Parathyroid adenoma (tissue), 2 donors: ENCODE results near the gene MINPP1.

ENCODE experiments used
- H2AFZ ChIP-seq: fragments of 300-600 bp; sonication (generic); one replicate; pipeline ENCODE4 v1.7.0; 2017; ENCODE audit warnings: antibody characterized with exemption, mild to moderate bottlenecking
- H3K27ac ChIP-seq: fragments of 300-600 bp; sonication (generic); one replicate; pipeline ENCODE4 v1.7.0; 2017
- H3K27me3 ChIP-seq: fragments of 300-600 bp; sonication (generic); one replicate; pipeline ENCODE4 v1.7.0; 2017; ENCODE audit warnings: low read length; ENCODE audit not compliant: control insufficient read depth, insufficient read depth
- H3K36me3 ChIP-seq: fragments of 300-600 bp; sonication (generic); one replicate; pipeline ENCODE4 v1.7.0; 2017; ENCODE audit warnings: low read length; ENCODE audit not compliant: control insufficient read depth, insufficient read depth
- H3K4me1 ChIP-seq: fragments of 300-600 bp; sonication (generic); one replicate; pipeline ENCODE4 v1.7.0; 2017; ENCODE audit warnings: control low read depth
- H3K4me2 ChIP-seq: fragments of 300-600 bp; sonication (generic); one replicate; pipeline ENCODE4 v1.7.0; 2017; ENCODE audit warnings: low read length
- H3K4me3 ChIP-seq: fragments of 300-600 bp; sonication (generic); one replicate; pipeline ENCODE4 v1.7.0; 2017; ENCODE audit warnings: low read depth, low read length
- H3K79me2 ChIP-seq: fragments of 300-600 bp; sonication (generic); one replicate; pipeline ENCODE4 v1.7.0; 2017; ENCODE audit warnings: control low read depth
- H3K9ac ChIP-seq: fragments of 300-600 bp; sonication (generic); one replicate; pipeline ENCODE4 v1.7.0; 2017; ENCODE audit warnings: mild to moderate bottlenecking
- H3K9me3 ChIP-seq: fragments of 300-600 bp; sonication (generic); one replicate; pipeline ENCODE4 v1.7.0; 2017; ENCODE audit warnings: low read length; ENCODE audit not compliant: control insufficient read depth
- TF ChIP-seq, protein P1 (sequence below): fragments of 300-600 bp; sonication (generic); IDR thresholded peaks from one replicate; pipeline ENCODE4 v1.7.0; 2017; ENCODE audit warnings: antibody characterized with exemption, mild to moderate bottlenecking
- donor health status: primary hyperparathyroidism.

The MINPP1 gene

DNA sequence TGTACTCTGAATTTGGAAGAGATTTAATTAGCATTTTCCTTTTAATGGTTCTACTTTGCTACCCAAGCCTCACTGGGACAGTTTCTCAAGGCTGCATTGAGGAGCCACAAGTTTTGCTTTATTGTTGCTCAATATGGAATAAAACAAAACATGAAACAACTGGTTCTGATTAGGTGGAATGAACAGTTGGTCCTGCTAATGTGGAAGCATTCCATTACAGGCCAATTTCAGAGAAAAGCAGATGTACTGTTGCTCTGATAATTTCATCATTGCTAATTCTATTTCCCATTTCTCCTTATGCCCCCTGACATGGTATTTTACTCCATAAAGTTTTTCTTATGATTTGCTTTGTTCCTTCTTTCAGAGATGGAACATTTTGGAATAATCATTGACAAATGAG is 89.0 kb downstream of the MINPP1 start:
- TF ChIP-seq, protein P1, sequence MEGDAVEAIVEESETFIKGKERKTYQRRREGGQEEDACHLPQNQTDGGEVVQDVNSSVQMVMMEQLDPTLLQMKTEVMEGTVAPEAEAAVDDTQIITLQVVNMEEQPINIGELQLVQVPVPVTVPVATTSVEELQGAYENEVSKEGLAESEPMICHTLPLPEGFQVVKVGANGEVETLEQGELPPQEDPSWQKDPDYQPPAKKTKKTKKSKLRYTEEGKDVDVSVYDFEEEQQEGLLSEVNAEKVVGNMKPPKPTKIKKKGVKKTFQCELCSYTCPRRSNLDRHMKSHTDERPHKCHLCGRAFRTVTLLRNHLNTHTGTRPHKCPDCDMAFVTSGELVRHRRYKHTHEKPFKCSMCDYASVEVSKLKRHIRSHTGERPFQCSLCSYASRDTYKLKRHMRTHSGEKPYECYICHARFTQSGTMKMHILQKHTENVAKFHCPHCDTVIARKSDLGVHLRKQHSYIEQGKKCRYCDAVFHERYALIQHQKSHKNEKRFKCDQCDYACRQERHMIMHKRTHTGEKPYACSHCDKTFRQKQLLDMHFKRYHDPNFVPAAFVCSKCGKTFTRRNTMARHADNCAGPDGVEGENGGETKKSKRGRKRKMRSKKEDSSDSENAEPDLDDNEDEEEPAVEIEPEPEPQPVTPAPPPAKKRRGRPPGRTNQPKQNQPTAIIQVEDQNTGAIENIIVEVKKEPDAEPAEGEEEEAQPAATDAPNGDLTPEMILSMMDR = no peak
- Histone ChIP-seq H3K4me1 (no peaks in the 10 kb centered on the region), H3K4me3 (no peak overlapping the region), H2AFZ (no peak overlapping the region), H3K4me2 (no peak overlapping the region), H3K27ac (no peak overlapping the region), H3K9ac (no peak overlapping the region), H3K79me2 (no peaks in the 10 kb centered on the region), H3K9me3 (no peaks in the 10 kb centered on the region), H3K27me3 (no peaks in the 10 kb centered on the region), H3K36me3 (no peaks in the 10 kb centered on the region)

DNA sequence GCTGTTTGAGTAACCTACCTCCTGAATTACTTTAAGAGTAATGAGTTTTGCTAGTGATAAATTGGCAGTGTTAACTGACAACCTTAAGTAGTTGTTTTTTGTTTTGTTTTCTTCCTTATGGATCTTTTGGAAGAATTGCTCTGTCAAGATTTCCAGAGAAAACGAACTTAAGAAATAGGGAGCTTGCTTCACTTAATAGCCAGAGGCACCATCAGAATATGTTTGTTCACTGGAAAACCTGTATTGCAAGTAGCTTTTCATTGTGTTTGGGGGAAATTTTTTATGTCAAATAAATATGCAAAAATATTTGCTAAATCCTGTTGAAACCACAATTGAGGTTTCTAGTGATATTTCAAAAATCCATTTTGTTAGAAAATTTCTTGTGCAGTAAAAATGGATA is 89.5 kb downstream of the MINPP1 start:
- Histone ChIP-seq H3K4me1 (no peaks in the 10 kb centered on the region), H2AFZ (no peak overlapping the region), H3K9ac (no peak overlapping the region), H3K27ac (no peak overlapping the region), H3K27me3 (no peaks in the 10 kb centered on the region), H3K9me3 (no peaks in the 10 kb centered on the region), H3K79me2 (no peaks in the 10 kb centered on the region), H3K4me2 (no peak overlapping the region), H3K36me3 (no peaks in the 10 kb centered on the region), H3K4me3 (no peak overlapping the region)
- TF ChIP-seq, protein P1 = no peak

DNA sequence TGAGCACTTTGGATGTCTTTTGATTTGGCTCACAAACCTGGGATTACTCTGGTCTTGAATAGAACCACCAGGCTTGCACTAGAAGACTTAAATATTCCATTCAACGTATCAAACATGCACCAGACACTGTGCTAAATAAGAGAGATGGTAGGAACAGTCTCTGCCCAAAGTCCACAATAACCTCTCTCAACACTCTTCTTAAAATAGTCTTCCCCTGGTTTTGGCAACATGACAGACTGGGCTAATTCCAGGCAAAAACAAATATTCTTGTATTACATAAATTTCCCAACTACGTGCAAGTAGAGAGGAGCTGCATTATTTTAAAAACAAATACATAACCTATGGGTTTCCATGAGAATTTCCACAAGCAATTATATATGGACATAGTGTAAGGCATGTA is 90.2 kb downstream of the MINPP1 start:
- H3K9ac ChIP-seq = no peak overlapping the region
- H3K27me3 ChIP-seq = no peaks in the 10 kb centered on the region
- no peaks in the 10 kb centered on the region for H3K9me3 ChIP-seq
- H3K4me3 ChIP-seq = no peak overlapping the region
- TF ChIP-seq, protein P1 = no peak
- no peak overlapping the region for H2AFZ ChIP-seq
- H3K4me1 ChIP-seq = no peaks in the 10 kb centered on the region
- no peak overlapping the region for H3K27ac ChIP-seq
- H3K36me3 ChIP-seq = no peaks in the 10 kb centered on the region
- no peak overlapping the region for H3K4me2 ChIP-seq
- no peaks in the 10 kb centered on the region for H3K79me2 ChIP-seq

DNA sequence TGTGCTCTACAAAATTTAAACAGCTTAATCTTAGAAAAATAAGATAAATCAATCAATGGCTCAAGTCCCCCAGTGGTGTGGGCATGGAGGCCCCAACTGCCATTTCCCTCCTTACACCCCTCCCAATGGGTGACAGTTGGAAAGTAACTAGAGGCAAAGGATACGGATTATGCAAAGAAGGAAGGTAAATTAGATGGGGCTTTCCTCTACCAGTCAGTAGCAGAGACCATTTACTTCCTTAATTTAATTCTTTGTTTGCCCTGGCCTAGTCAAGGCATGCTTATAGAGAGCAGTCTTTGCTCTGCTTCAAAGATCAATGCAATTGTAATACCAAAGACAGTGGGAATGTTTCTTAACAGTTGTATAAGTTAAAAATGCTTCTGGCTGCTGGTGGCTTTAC is 91.7 kb downstream of the MINPP1 start:
- H3K4me2 ChIP-seq = no peak overlapping the region
- H3K36me3 ChIP-seq = no peaks in the 10 kb centered on the region
- H2AFZ ChIP-seq = no peak overlapping the region
- H3K27me3 ChIP-seq = no peaks in the 10 kb centered on the region
- H3K9ac ChIP-seq = no peak overlapping the region
- TF ChIP-seq, protein P1 = no peak
- H3K27ac ChIP-seq = no peak overlapping the region
- no peaks in the 10 kb centered on the region for H3K9me3 ChIP-seq
- no peaks in the 10 kb centered on the region for H3K4me1 ChIP-seq
- no peak overlapping the region for H3K4me3 ChIP-seq
- H3K79me2 ChIP-seq = no peaks in the 10 kb centered on the region

DNA sequence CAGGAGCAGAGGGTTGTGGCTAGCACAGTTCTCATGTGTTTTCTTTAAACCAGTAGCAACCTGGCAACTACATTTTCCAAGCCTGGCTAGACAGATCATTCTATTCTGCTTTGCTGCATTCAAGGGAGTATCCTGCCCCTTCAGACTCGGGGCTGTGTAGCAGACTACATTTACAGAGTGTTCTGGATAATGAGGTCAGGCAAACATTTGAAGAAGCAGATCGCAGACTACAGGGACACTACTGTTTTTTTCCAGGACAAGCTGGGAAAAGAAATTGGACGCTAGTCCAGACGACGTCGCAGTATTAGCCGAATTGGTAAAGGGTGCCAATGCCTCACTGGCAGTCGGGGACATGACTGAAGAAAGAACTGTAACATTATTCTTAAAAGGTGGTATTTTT is 94.0 kb downstream of the MINPP1 start:
- H3K9ac ChIP-seq = no peak overlapping the region
- H3K36me3 ChIP-seq = no peaks in the 10 kb centered on the region
- H3K4me3 ChIP-seq = no peak overlapping the region
- no peaks in the 10 kb centered on the region for H3K4me1 ChIP-seq
- H3K79me2 ChIP-seq = no peaks in the 10 kb centered on the region
- no peaks in the 10 kb centered on the region for H3K9me3 ChIP-seq
- TF ChIP-seq, protein P1 = no peak
- H3K27me3 ChIP-seq = no peaks in the 10 kb centered on the region
- no peak overlapping the region for H3K27ac ChIP-seq
- H3K4me2 ChIP-seq = no peak overlapping the region
- no peak overlapping the region for H2AFZ ChIP-seq
